ENCODE results near the gene N4BP2.

- TF ChIP-seq TCF12 (IDR thresholded peaks at IDR 0.05; ENCODE audit: low read depth) (no peak), MAX (IDR thresholded peaks at IDR 0.05) (no peak), CEBPB (IDR thresholded peaks at IDR 0.05) (no peak), EP300 (IDR thresholded peaks at IDR 0.05; ENCODE audit: borderline replicate concordance) (no peak), TAF1 (IDR thresholded peaks at IDR 0.05; ENCODE audit: low read depth) (no peak), YY1 (IDR thresholded peaks at IDR 0.05; ENCODE audit: low read depth) (no peak), ZBTB7A (IDR thresholded peaks at IDR 0.05; ENCODE audit: low read depth) (no peak), TEAD4 (IDR thresholded peaks at IDR 0.05) (no peak), REST (IDR thresholded peaks at IDR 0.05; ENCODE audit: low read depth) (no peak), RAD21 (IDR thresholded peaks at IDR 0.05; ENCODE audit: low read depth) (no peak), FOXM1 (IDR thresholded peaks at IDR 0.05; ENCODE audit: borderline replicate concordance, low read depth) (no peak)
Measured at GRCh38 chr4:40119344-40119743, 62.7 kb downstream of the N4BP2 start.

Data from Ishikawa (cell line).